GM19467 (cell line): ENCODE measurements around the gene COL6A2.

Experiments used
- ATAC-seq: cut with Tn5 transposase; IDR thresholded peaks from one replicate; pipeline ENCODE4 v1.9.1; 2021; ENCODE audit warnings: mild to moderate bottlenecking, moderate library complexity; ENCODE audit not compliant: unreplicated experiment

Gene COL6A2

DNA sequence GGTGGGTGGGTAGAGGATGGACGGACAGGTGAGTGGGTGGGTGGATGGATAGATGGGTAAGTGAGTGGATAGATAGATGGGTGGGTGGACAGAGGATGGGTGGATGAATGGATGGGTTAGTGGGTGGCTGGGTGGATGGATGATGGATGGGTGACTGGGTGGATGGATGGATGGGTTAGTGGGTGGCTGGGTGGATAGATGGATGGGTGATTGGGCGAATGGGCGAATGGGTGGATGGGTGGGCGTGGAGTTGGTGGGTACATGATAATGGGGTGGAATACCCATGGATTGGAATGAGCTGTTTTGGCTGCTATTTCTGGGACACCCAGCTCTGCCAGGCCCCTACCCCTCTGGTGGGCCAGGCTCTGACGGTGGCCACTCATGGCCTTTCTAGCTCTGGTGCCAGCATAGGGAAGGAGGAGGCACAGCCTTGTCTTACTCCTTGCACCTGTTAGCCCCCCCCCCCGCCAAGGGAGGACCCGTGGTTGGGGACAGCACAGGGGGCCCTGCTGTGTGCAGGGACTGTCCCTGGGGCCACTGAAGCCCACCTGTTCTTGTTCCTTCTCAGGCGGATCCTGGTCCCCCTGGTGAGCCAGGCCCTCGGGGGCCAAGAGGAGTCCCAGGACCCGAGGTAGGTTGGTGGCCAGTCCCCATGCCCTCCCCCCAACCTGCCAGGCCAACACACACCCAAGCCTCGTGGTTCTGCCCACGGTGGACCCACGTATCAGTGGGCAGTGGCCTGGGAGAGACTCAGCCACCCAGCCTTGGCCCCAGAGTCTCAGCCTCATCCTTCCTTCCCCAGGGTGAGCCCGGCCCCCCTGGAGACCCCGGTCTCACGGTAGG lies 26.4 kb downstream of the COL6A2 start:
- no peak for ATAC-seq

- no peak for ATAC-seq
Observed at GRCh38 chr21:46124926-46125845, 27.3 kb downstream of the COL6A2 start.

- ATAC-seq: no peak
Observed at GRCh38 chr21:46125846-46126301, 28.0 kb downstream of the COL6A2 start.

DNA sequence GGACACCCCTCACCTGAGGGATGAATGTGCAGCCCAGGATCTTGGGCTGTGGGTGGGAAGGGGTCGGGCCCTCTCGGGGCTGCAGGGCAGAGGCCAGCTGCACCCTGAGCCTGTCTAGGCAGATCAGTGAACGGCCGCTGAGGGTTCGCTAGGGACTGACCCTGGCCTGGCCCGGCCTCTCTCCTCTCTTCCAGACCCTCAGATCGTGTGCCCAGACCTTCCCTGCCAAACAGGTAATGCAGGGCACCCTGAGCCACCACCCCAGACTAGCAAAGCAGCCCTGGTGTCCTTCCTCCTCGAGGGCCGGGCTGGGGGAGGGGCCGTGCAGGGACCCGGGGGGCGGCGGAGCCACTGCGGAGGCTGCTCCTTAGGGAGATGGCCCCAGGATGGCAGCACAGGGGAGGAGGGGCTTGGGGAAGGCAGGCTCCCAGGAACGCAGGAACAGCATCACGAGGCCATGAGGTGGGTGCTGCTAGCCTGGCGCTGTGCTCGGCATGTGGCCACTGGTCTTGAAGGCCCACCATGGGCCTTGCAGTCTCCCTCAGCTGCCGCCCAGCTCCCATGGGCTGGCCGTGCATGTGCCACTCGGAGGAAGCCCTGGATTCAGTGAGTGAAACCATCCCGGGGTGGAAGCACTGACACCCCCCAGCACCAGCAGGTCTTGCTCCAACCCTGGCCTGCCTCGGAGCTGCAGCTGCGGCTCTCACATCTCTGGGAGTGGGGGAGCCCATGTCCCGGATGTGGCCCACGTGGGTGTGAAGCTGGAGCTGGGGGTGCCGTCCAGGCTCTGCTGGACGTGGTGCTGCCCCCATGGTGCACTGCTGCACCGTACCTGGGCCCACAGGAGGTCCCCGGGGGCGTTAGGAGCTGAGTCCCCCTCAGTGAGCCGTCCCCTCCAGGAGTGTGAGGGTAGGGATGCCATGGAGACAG lies 28.7 kb downstream of the COL6A2 start:
- no peak for ATAC-seq

GRCh38 chr21:46127239-46128105 lies 29.6 kb downstream of the COL6A2 start:
- ATAC-seq: no peak

- ATAC-seq: no peak
Observed at GRCh38 chr21:46128106-46128932, 30.4 kb downstream of the COL6A2 start.

DNA sequence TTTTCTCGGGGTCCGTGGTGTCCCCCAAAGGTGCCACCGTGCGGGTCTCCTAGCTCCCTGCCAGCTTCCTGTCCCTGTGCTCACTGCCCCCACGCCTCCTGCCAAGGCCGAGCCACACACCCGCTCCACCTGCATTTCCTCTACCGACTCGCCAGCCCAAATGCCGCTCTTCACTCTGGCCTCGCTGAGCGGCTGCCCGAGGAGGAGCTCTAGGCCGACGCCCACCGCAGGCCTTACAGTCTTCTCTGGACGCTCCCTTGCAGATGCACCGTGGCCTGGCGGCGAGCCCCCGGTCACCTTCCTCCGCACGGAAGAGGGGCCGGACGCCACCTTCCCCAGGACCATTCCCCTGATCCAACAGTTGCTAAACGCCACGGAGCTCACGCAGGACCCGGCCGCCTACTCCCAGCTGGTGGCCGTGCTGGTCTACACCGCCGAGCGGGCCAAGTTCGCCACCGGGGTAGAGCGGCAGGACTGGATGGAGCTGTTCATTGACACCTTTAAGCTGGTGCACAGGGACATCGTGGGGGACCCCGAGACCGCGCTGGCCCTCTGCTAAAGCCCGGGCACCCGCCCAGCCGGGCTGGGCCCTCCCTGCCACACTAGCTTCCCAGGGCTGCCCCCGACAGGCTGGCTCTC lies 31.1 kb downstream of the COL6A2 start:
- ATAC-seq: no peak

GRCh38 chr21:46129846-46130651 lies 32.1 kb downstream of the COL6A2 start:
- no peak for ATAC-seq

- ATAC-seq: no peak
Observed at GRCh38 chr21:46130831-46131587, 33.1 kb downstream of the COL6A2 start.

DNA sequence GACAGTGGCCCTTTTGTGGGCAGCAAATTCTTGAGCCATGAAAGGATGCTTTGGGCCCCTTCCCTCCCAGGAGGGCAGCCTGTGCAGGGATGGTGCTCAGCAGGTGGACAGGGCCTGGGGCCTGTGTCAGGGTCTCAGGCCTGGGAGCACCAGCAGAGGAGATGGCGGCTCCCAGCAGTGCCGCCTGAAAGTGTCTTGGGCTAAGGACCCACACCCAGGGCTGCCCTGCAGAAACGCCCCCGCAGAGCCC lies 33.6 kb downstream of the COL6A2 start:
- no peak for ATAC-seq

DNA sequence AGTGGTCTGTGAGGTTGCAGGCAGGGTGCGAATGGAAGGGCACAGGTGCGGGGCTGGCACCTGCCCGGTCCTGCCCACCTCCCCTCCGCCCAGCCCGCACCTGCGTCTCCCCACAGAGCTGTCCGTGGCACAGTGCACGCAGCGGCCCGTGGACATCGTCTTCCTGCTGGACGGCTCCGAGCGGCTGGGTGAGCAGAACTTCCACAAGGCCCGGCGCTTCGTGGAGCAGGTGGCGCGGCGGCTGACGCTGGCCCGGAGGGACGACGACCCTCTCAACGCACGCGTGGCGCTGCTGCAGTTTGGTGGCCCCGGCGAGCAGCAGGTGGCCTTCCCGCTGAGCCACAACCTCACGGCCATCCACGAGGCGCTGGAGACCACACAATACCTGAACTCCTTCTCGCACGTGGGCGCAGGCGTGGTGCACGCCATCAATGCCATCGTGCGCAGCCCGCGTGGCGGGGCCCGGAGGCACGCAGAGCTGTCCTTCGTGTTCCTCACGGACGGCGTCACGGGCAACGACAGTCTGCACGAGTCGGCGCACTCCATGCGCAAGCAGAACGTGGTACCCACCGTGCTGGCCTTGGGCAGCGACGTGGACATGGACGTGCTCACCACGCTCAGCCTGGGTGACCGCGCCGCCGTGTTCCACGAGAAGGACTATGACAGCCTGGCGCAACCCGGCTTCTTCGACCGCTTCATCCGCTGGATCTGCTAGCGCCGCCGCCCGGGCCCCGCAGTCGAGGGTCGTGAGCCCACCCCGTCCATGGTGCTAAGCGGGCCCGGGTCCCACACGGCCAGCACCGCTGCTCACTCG lies 34.1 kb downstream of the COL6A2 start:
- no peak for ATAC-seq

DNA sequence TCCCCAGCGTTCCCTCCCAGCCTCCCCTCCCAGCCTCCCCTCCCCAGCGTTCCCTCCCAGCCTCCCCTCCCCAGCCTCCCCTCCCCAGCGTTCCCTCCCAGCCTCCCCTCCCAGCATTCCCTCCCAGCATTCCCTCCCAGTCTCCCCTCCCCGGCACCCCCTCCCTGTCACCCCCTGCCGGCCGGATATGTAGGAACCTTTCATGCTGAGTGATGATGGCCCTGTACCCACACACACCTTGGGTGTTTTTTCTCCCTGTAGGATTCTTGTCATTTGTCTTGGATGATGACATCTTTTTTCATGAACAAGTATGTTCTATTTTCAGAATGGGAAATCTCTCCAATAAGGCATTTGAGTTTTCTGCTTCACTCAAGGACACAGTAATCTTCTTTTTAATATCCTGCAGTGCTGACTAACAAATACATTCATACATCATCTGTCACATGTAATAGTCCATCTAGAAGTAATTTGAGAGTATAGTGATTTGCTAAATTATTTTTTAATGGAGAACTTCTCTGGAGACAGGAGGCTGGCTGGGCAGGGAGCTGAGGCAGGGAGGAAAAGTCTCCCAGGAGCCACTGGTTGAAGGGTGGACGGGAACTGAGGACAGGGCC lies 38.0 kb downstream of the COL6A2 start:
- no peak for ATAC-seq

DNA sequence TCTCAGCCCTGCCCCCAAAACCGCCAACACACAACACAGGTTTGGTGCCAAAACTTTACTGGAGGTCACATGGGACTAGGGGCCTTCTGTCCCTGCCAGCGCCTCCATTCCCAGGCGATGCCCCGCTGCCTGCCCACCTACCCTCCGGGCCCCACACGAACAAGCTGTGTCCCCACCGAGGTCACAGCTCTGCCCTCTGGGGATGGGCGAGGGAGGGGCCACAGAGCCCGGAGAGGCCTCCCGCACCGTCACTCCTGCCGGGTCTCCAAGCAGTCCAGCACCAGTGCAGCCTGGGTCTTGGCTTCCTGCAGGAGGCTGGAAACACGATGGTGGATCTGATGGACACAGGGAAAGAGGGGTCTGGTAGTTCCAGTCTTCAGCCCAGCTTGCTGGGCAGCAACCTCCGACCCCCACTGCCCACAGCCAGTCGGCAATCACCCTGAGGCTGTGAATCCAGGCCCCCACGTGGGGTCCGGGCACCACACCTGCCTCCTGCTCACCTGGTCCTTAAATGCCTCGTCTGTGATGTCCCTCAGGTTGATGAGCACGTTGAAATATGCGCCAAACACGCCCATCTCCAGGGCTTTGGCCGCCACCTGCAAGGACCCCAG lies 38.9 kb downstream of the COL6A2 start:
- ATAC-seq: no peak

- no peak for ATAC-seq
Observed at GRCh38 chr21:46137908-46138307, 40.0 kb downstream of the COL6A2 start.

GRCh38 chr21:46138383-46138970 lies 40.6 kb downstream of the COL6A2 start:
- ATAC-seq: no peak
